ENCODE data around the gene RASGEF1C.

DNA sequence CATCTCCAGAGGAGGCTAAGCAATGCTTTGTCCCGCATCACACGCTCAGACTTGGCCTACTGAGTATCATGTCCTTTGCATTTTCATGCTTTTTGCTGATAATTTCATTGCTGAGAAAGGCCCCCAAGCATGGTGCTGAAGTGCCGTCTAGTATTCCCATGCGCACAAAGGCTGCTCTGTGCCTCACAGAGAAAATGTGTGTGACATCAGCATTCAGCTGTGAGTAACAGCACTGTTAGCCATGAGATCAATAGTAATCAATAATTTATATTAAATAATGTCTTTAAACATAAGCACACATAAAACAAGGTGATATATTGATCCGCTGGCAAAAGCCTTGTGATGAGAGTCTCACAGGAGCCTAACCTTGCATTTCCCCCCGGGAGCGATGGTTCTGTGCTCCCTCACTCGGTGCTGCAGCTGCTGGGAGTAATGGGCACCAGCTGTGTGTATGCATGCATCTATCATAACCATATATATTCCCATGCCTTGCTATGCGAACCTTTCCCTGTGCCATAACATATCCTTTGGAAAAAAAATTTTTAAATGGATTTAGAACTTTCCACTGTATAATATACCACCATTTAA is 87.1 kb downstream of the RASGEF1C start:
- TF ChIP-seq, protein P1, sequence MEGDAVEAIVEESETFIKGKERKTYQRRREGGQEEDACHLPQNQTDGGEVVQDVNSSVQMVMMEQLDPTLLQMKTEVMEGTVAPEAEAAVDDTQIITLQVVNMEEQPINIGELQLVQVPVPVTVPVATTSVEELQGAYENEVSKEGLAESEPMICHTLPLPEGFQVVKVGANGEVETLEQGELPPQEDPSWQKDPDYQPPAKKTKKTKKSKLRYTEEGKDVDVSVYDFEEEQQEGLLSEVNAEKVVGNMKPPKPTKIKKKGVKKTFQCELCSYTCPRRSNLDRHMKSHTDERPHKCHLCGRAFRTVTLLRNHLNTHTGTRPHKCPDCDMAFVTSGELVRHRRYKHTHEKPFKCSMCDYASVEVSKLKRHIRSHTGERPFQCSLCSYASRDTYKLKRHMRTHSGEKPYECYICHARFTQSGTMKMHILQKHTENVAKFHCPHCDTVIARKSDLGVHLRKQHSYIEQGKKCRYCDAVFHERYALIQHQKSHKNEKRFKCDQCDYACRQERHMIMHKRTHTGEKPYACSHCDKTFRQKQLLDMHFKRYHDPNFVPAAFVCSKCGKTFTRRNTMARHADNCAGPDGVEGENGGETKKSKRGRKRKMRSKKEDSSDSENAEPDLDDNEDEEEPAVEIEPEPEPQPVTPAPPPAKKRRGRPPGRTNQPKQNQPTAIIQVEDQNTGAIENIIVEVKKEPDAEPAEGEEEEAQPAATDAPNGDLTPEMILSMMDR (conservative IDR thresholded peaks at IDR 0.05; ENCODE audit: low read depth in 2 of 2), result no peak
- TF ChIP-seq POLR2AphosphoS5 (IDR thresholded peaks at IDR 0.05; ENCODE audit: low read depth) (no peak), NANOG (IDR thresholded peaks at IDR 0.05; ENCODE audit: borderline replicate concordance) (no peak), EZH2phosphoT487 (IDR thresholded peaks at IDR 0.05; ENCODE audit: unreplicated experiment) (no peak), EZH2 (IDR thresholded peaks at IDR 0.05; ENCODE audit: low read depth, unreplicated experiment) (no peak), STAT1 (IDR thresholded peaks at IDR 0.05; ENCODE audit: unreplicated experiment) (no peak)
- TF ChIP-seq, protein P2, sequence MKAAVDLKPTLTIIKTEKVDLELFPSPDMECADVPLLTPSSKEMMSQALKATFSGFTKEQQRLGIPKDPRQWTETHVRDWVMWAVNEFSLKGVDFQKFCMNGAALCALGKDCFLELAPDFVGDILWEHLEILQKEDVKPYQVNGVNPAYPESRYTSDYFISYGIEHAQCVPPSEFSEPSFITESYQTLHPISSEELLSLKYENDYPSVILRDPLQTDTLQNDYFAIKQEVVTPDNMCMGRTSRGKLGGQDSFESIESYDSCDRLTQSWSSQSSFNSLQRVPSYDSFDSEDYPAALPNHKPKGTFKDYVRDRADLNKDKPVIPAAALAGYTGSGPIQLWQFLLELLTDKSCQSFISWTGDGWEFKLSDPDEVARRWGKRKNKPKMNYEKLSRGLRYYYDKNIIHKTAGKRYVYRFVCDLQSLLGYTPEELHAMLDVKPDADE (IDR thresholded peaks at IDR 0.05), result no peak
- TF ChIP-seq, protein P3, sequence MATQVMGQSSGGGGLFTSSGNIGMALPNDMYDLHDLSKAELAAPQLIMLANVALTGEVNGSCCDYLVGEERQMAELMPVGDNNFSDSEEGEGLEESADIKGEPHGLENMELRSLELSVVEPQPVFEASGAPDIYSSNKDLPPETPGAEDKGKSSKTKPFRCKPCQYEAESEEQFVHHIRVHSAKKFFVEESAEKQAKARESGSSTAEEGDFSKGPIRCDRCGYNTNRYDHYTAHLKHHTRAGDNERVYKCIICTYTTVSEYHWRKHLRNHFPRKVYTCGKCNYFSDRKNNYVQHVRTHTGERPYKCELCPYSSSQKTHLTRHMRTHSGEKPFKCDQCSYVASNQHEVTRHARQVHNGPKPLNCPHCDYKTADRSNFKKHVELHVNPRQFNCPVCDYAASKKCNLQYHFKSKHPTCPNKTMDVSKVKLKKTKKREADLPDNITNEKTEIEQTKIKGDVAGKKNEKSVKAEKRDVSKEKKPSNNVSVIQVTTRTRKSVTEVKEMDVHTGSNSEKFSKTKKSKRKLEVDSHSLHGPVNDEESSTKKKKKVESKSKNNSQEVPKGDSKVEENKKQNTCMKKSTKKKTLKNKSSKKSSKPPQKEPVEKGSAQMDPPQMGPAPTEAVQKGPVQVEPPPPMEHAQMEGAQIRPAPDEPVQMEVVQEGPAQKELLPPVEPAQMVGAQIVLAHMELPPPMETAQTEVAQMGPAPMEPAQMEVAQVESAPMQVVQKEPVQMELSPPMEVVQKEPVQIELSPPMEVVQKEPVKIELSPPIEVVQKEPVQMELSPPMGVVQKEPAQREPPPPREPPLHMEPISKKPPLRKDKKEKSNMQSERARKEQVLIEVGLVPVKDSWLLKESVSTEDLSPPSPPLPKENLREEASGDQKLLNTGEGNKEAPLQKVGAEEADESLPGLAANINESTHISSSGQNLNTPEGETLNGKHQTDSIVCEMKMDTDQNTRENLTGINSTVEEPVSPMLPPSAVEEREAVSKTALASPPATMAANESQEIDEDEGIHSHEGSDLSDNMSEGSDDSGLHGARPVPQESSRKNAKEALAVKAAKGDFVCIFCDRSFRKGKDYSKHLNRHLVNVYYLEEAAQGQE (IDR thresholded peaks at IDR 0.05; ENCODE audit: unreplicated experiment), result no peak

Measured in GM23338 (cell line).